Right cardiac atrium (tissue), 5 donors: Measurements from ENCODE around the gene NHERF2. TPM values are rescaled to one million over a fixed set of nuclear protein-coding genes. Genes with fewer than 3 reads are reported as not detected.
A peak's percentile ranks its signal among the peaks of the same experiment; 100 is the strongest.

Experiments used
- ATAC-seq, 2 donors: fragments of 200-7000 bp; cut with Tn5 transposase; one replicate each; pipeline versions ENCODE4 v1.8.0 to v1.9.1; 2020; ENCODE audit warnings: moderate library complexity in 2 of 2, mild to moderate bottlenecking in 1 of 2
- DNase-seq, 3 donors: peaks; one replicate each; pipeline ENCODE4 v3.0.0-alpha.2; 2020
- H3K27ac ChIP-seq: one replicate; pipeline ENCODE4 v1.5.1; 2013; ENCODE audit warnings: mild to moderate bottlenecking, low read length, control low read depth, moderate library complexity
- H3K27me3 ChIP-seq: one replicate; pipeline ENCODE4 v1.6.1; 2013; ENCODE audit not compliant: control insufficient read depth, insufficient read depth
- H3K4me1 ChIP-seq: one replicate; pipeline ENCODE4 v1.6.1; 2013; ENCODE audit warnings: low read length; ENCODE audit not compliant: control insufficient read depth, insufficient read depth
- H3K4me3 ChIP-seq: one replicate; pipeline ENCODE4 v1.5.1; 2013; ENCODE audit warnings: low read length, control low read depth
- H3K9me3 ChIP-seq: one replicate; pipeline ENCODE4 v1.6.1; 2013; ENCODE audit warnings: low read length; ENCODE audit not compliant: control insufficient read depth
- WGBS: extraction: QIAGEN DNeasy Blood & Tissue Kit; methylation state at CpG from one replicate; pipeline ENCODE4 v1.1.7; 2013; 5-methylcytosine and 5-hydroxymethylcytosine counted together
- intact Hi-C, 4 donors: fragments of 100-400 bp; cut with DNase I; formaldehyde crosslinking; loops; one replicate each; pipeline versions ENCODE4 v1.11.0 to v1.14.0; 2022 to 2023
- long read RNA-seq, 4 donors: library from polyadenylated mRNA; unstranded; transcript quantifications; one replicate each; pipeline ENCODE4 v2.0.0, GENCODE V29; 2020 to 2021
- polyA plus RNA-seq: library from polyadenylated mRNA; stranded (reverse); fragments of 200-250 nt; gene quantifications from one replicate; pipeline ENCODE4 v1.2.3, GENCODE V29; 2013
- total RNA-seq, 4 donors: library from RNA; stranded (reverse); fragmentation: NEBNext Ultra II Directional; extraction: Animal tissue kit (Norgen Biotek cat#: 25700); gene quantifications; one replicate each; pipeline ENCODE4 v1.2.1, GENCODE V29; 2021
- donor health status: healthy with polysubstance abuse.
- donor health status: DM: no; HTN: yes; CAD: no.
- donor health status: DM: no; HTN: no; CAD: no.
- donor health status: DM: no; HTN: yes; CAD: no; lungs with severe emphysema.
- donor health status: DM: yes; HTN: yes; CAD: no.

Gene NHERF2
- 100 to 1,000 TPM; 131 to 257 (median 158) TPM for total RNA-seq
- 228 TPM for polyA plus RNA-seq
- long read RNA-seq, donor 1, transcript SLC9A3R2-201 (7 exons, 2,194 nt), result major isoform, 134 of 309 reads
- long read RNA-seq, donor 1, transcript SLC9A3R2-202 (7 exons, 1,564 nt), result minor isoform, 26 of 309 reads
- long read RNA-seq, donor 1, transcript SLC9A3R2-208 (6 exons, 1,199 nt), result minor isoform, 43 of 309 reads
- long read RNA-seq, donor 1, transcript SLC9A3R2-205 (5 exons, 1,087 nt), result minor isoform, 27 of 309 reads
- long read RNA-seq, donor 1, partial matches to known transcripts, result 23 of 309 reads
- long read RNA-seq, donor 1, other reads (novel, unspliced or antisense), result 38 of 309 reads
- long read RNA-seq, donor 2, transcript SLC9A3R2-202 (7 exons, 1,564 nt), result minor isoform, 9 of 98 reads
- long read RNA-seq, donor 2, transcript SLC9A3R2-205 (5 exons, 1,087 nt), result minor isoform, 13 of 98 reads
- long read RNA-seq, donor 2, transcript SLC9A3R2-208 (6 exons, 1,199 nt), result minor isoform, 14 of 98 reads
- long read RNA-seq, donor 2, transcript SLC9A3R2-201 (7 exons, 2,194 nt), result major isoform, 41 of 98 reads
- long read RNA-seq, donor 2, partial matches to known transcripts, result 5 of 98 reads
- long read RNA-seq, donor 2, other reads (novel, unspliced or antisense), result 15 of 98 reads
- long read RNA-seq, donor 3, transcript SLC9A3R2-207 (6 exons, 759 nt), result minor isoform, 11 of 169 reads
- long read RNA-seq, donor 3, transcript SLC9A3R2-204 (6 exons, 1,037 nt), result minor isoform, 7 of 169 reads
- long read RNA-seq, donor 3, transcript SLC9A3R2-208 (6 exons, 1,199 nt), result major isoform, 64 of 169 reads
- long read RNA-seq, donor 3, transcript SLC9A3R2-205 (5 exons, 1,087 nt), result minor isoform, 26 of 169 reads
- long read RNA-seq, donor 3, partial matches to known transcripts, result 15 of 169 reads
- long read RNA-seq, donor 3, other reads (novel, unspliced or antisense), result 41 of 169 reads
- long read RNA-seq, donor 4, transcript SLC9A3R2-208 (6 exons, 1,199 nt), result minor isoform, 12 of 89 reads
- long read RNA-seq, donor 4, transcript SLC9A3R2-207 (6 exons, 759 nt), result minor isoform, 5 of 89 reads
- long read RNA-seq, donor 4, transcript SLC9A3R2-205 (5 exons, 1,087 nt), result minor isoform, 5 of 89 reads
- long read RNA-seq, donor 4, transcript SLC9A3R2-201 (7 exons, 2,194 nt), result major isoform, 43 of 89 reads
- long read RNA-seq, donor 4, partial matches to known transcripts, result 3 of 89 reads
- long read RNA-seq, donor 4, other reads (novel, unspliced or antisense), result 19 of 89 reads

GRCh38 chr16:2026461-2027023 lies at the start of gene NHERF2:
Gene NHERF2 (plus strand): TSS chr16:2026902. CDS start chr16:2027006, 104 bp downstream.
- WGBS, result 8% methylated on average over 59 of the region's 59 CpGs
- no peaks in the 10 kb centered on the region for H3K27me3 ChIP-seq
- peak within 1 kb of the TSS; percentile 94 for H3K4me3 ChIP-seq
- H3K9me3 ChIP-seq, result no peaks in the 10 kb centered on the region
- intact Hi-C loops, result loop anchor here in 1 of 4 donors (10.0 kb wide), 1 partner anchor 118 kb away; the partner anchor contains the start of gene RAB26
- DNase-seq (peak in 2 of 3 donors; percentile 80 to 83), ATAC-seq (peak; percentile 2 to 10)
- peak within 1 kb of the TSS; percentile 64 for H3K27ac ChIP-seq
- H3K4me1 ChIP-seq, result peaks cover 5% of the 10 kb centered on the region

- Histone ChIP-seq H3K4me1 (peaks cover 5% of the 10 kb centered on the region), H3K4me3 (no peak overlapping the region), H3K9me3 (no peaks in the 10 kb centered on the region), H3K27me3 (no peaks in the 10 kb centered on the region), H3K27ac (no peak overlapping the region)
- peak in 1 of 3 donors; percentile 60 for DNase-seq
- no peak for ATAC-seq
- 92% methylated on average over 33 of the region's 33 CpGs for WGBS
- intact Hi-C loops, result no loop called here
Observed at GRCh38 chr16:1976951-1977874, 49.5 kb upstream of the NHERF2 start.

- Histone ChIP-seq H3K9me3 (no peaks in the 10 kb centered on the region), H3K4me1 (peaks cover under 1% of the 10 kb centered on the region), H3K27me3 (no peaks in the 10 kb centered on the region), H3K27ac (no peak overlapping the region), H3K4me3 (no peak overlapping the region)
- ATAC-seq (no peak), DNase-seq (no peak)
- intact Hi-C loops, result no loop called here
- 93% methylated on average over 18 of the region's 18 CpGs for WGBS
Observed at GRCh38 chr16:1977875-1978268, 48.8 kb upstream of the NHERF2 start.

GRCh38 chr16:1978476-1979120 lies 48.1 kb upstream of the NHERF2 start:
- no peaks in the 10 kb centered on the region for H3K27me3 ChIP-seq
- no peak for DNase-seq
- H3K4me3 ChIP-seq, result no peak overlapping the region
- H3K4me1 ChIP-seq, result no peaks in the 10 kb centered on the region
- ATAC-seq, result no peak
- H3K9me3 ChIP-seq, result no peaks in the 10 kb centered on the region
- WGBS, result 72% methylated on average over 37 of the region's 37 CpGs
- no peak overlapping the region for H3K27ac ChIP-seq
- intact Hi-C loops, result no loop called here

GRCh38 chr16:1979271-1980029 lies 47.3 kb upstream of the NHERF2 start:
- DNase-seq (no peak), ATAC-seq (no peak)
- Histone ChIP-seq H3K27ac (no peak overlapping the region), H3K27me3 (no peaks in the 10 kb centered on the region), H3K4me1 (no peaks in the 10 kb centered on the region), H3K9me3 (no peaks in the 10 kb centered on the region), H3K4me3 (no peak overlapping the region)
- intact Hi-C loops, result no loop called here
- 19% methylated on average over 70 of the region's 70 CpGs for WGBS

- DNase-seq (no peak), ATAC-seq (no peak)
- intact Hi-C loops, result no loop called here
Observed at GRCh38 chr16:1980030-1980769, 46.5 kb upstream of the NHERF2 start.

GRCh38 chr16:1980770-1981087 lies 46.0 kb upstream of the NHERF2 start:
- Histone ChIP-seq H3K9me3 (no peaks in the 10 kb centered on the region), H3K27me3 (no peaks in the 10 kb centered on the region), H3K4me3 (no peak overlapping the region), H3K27ac (no peak overlapping the region), H3K4me1 (peaks cover 5% of the 10 kb centered on the region)
- no peak for ATAC-seq
- DNase-seq, result no peak
- 22% methylated on average over 16 of the region's 16 CpGs for WGBS
- intact Hi-C loops, result no loop called here

More at GRCh38 chr16:1980030-1980769, 46.5 kb upstream of the NHERF2 start:
- peaks cover 5% of the 10 kb centered on the region for H3K4me1 ChIP-seq
- H3K27me3 ChIP-seq, result no peaks in the 10 kb centered on the region
- H3K27ac ChIP-seq, result no peak overlapping the region
- 3% methylated on average over 53 of the region's 53 CpGs for WGBS
- H3K4me3 ChIP-seq, result no peak overlapping the region
- no peaks in the 10 kb centered on the region for H3K9me3 ChIP-seq

GRCh38 chr16:1981398-1981836 lies 45.3 kb upstream of the NHERF2 start, which contains the start of gene NOXO1:
Gene NOXO1 (minus strand): TSS chr16:1981469. CDS start chr16:1981179, 290 bp downstream.
- WGBS, result 38% methylated on average over 6 of the region's 6 CpGs
- no peak for ATAC-seq
- Histone ChIP-seq H3K4me3 (no peak within 1 kb of the TSS), H3K27ac (no peak within 1 kb of the TSS), H3K27me3 (no peaks in the 10 kb centered on the region), H3K4me1 (peaks cover 5% of the 10 kb centered on the region), H3K9me3 (no peaks in the 10 kb centered on the region)
- intact Hi-C loops, result no loop called here
- no peak for DNase-seq
